HFFc6 (cell line): ENCODE data around the gene RBCK1. TPM values are rescaled to one million over a fixed set of nuclear protein-coding genes. Genes with fewer than 3 reads are reported as not detected.

Experiments
- DNase-seq: peaks from one replicate; pipeline ENCODE4 v3.0.0-alpha.2; 2018
- H3K27ac Mint-ChIP-seq: 2 replicates; pipeline ENCODE4 v1.8.0; 2020; ENCODE audit warnings: mild to moderate bottlenecking, mixed read lengths
- H3K27me3 Mint-ChIP-seq: 2 replicates; pipeline ENCODE4 v1.8.0; 2021; ENCODE audit warnings: mild to moderate bottlenecking, moderate library complexity, mixed read lengths; ENCODE audit not compliant: insufficient read depth
- H3K36me3 Mint-ChIP-seq: 2 replicates; pipeline ENCODE4 v1.8.0; 2021; ENCODE audit warnings: low read depth, mixed read lengths
- H3K4me1 Mint-ChIP-seq: 2 replicates; pipeline ENCODE4 v1.8.0; 2020; ENCODE audit warnings: low read depth, mixed read lengths
- H3K4me3 Mint-ChIP-seq: 2 replicates; pipeline ENCODE4 v1.8.0; 2020; ENCODE audit warnings: mild to moderate bottlenecking, moderate library complexity, mixed read lengths
- H3K9me3 Mint-ChIP-seq: 2 replicates; pipeline ENCODE4 v1.8.0; 2020; ENCODE audit warnings: mild to moderate bottlenecking, mixed read lengths
- CTCF ChIP-seq: fragments of 200-600 bp; sonication (generic); IDR thresholded peaks from 2 replicates; pipeline ENCODE4 v1.5.0; 2021; ENCODE audit warnings: antibody characterized with exemption, mild to moderate bottlenecking
- total RNA-seq, 6 experiments: library from RNA; stranded (reverse); fragmentation: NEBNext Ultra II Directional; extraction: Animal tissue kit (Norgen Biotek cat#: 25700); gene quantifications; 2 replicates in 1 of 6; 3 replicates in 5 of 6; pipeline ENCODE4 v1.2.3, GENCODE V29; 2021

RBCK1 gene
- total RNA-seq, 6 experiments from 2014 or later, result 76.4 to 84.1 (median 77.2) TPM

DNA sequence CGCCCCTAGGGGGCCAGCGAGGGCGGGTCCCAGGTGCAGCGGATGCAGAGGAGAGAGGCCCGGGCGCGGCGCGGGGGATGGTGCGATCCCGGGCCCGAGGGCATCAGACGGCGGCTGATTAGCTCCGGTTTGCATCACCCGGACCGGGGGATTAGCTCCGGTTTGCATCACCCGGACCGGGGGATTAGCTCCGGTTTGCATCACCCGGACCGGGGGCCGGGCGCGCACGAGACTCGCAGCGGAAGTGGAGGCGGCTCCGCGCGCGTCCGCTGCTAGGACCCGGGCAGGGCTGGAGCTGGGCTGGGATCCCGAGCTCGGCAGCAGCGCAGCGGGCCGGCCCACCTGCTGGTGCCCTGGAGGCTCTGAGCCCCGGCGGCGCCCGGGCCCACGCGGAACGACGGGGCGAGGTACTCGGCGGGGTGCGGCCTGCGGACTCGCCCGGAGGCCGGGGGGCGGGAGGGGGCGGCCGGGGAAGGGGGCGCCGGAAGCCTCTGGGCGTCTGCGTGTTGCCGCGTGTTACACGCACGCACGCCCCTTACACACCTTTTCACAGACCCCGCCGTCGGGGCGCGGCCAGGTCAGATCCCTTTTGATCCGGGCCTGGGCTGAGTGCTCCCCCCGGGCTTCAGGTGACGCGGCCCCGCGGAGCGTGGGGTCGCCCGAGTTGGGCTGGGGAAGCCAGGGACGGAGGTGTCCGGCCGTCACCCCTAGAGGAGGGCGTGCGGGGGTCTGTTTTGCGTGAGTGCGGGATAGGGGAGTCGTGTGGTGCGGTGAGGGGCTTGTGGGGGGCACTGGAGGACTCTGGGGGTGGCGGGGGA is 27.1 kb upstream of the RBCK1 start:
- DNase-seq, result peak; percentile 21
- H3K27ac Mint-ChIP-seq, result peak overlapping the region; percentile 70
- H3K36me3 Mint-ChIP-seq, result peaks cover 2% of the 10 kb centered on the region; the same call in 1 of the 2 replicates
- peaks cover 2% of the 10 kb centered on the region; the same call in 1 of the 2 replicates for H3K27me3 Mint-ChIP-seq
- peaks cover 13% of the 10 kb centered on the region for H3K4me1 Mint-ChIP-seq
- TF ChIP-seq CTCF, result peak; percentile 37; the same call in 1 of the 2 replicates
- peak overlapping the region; percentile 86 for H3K4me3 Mint-ChIP-seq
- no peaks in the 10 kb centered on the region for H3K9me3 Mint-ChIP-seq

DNA sequence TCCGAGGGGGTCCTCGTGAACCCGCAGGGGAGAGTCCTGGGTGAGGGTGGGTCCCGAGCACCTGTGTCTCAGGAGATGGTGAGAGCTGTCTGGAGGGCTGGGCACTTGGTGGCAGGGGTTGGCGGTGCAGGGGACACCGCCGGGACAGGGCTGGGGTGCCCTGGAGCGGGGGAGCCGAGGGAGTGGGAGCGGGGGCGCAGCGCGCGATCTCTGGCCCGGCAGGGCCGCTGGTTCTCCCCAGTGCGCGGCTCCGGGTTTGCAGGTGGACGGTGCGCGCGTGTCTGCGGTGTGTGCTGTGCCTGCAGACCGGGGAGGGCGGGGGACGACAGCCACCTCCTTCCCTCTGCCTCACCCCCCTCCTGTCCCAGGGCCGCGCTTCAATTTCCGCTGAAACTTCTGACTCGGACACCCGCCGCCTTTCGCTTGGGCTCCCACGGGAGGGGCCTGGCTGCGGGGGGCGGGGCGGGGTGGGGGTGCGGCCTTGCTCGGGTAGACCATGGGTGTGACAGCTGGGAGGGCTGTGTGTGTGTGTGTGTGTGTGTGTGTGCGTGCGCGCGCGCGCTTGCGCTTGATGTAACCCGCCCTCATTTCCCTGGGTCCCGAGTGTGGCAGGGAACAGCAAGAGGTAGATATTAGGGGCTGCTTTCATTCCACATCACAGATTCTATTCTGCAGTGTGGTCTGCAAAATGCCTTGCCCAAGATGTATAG is 26.4 kb upstream of the RBCK1 start:
- peak; percentile 43 for DNase-seq
- peaks cover 4% of the 10 kb centered on the region; the same call in 1 of the 2 replicates for H3K36me3 Mint-ChIP-seq
- peaks cover 13% of the 10 kb centered on the region for H3K4me1 Mint-ChIP-seq
- peaks cover 2% of the 10 kb centered on the region; the same call in 1 of the 2 replicates for H3K27me3 Mint-ChIP-seq
- peak overlapping the region; percentile 29; the same call in 1 of the 2 replicates for H3K27ac Mint-ChIP-seq
- TF ChIP-seq CTCF, result no peak
- H3K9me3 Mint-ChIP-seq, result no peaks in the 10 kb centered on the region
- H3K4me3 Mint-ChIP-seq, result peak overlapping the region; percentile 81

GRCh38 chr20:382291-383115 is 25.6 kb upstream of the RBCK1 start:
- Mint-ChIP-seq H3K36me3 (peaks cover 4% of the 10 kb centered on the region; the same call in 1 of the 2 replicates), H3K27ac (no peak overlapping the region), H3K4me3 (peak overlapping the region; percentile 81), H3K4me1 (peaks cover 13% of the 10 kb centered on the region), H3K9me3 (no peaks in the 10 kb centered on the region), H3K27me3 (peaks cover 2% of the 10 kb centered on the region; the same call in 1 of the 2 replicates)
- DNase-seq, result no peak
- no peak for TF ChIP-seq CTCF

- H3K36me3 Mint-ChIP-seq, result peaks cover 12% of the 10 kb centered on the region
- no peak for TF ChIP-seq CTCF
- H3K27me3 Mint-ChIP-seq, result no peaks in the 10 kb centered on the region
- DNase-seq, result no peak
- H3K4me3 Mint-ChIP-seq, result no peak overlapping the region
- H3K27ac Mint-ChIP-seq, result no peak overlapping the region
- no peaks in the 10 kb centered on the region for H3K9me3 Mint-ChIP-seq
- H3K4me1 Mint-ChIP-seq, result peaks cover 13% of the 10 kb centered on the region
These were observed 24.2 kb upstream of the RBCK1 start for GRCh38 chr20:383889-384288.

GRCh38 chr20:384723-385122 is 23.4 kb upstream of the RBCK1 start:
- no peaks in the 10 kb centered on the region for H3K9me3 Mint-ChIP-seq
- H3K4me1 Mint-ChIP-seq, result peaks cover 13% of the 10 kb centered on the region
- no peak overlapping the region for H3K27ac Mint-ChIP-seq
- no peaks in the 10 kb centered on the region for H3K27me3 Mint-ChIP-seq
- TF ChIP-seq CTCF, result no peak
- H3K4me3 Mint-ChIP-seq, result no peak overlapping the region
- DNase-seq, result no peak
- peaks cover 12% of the 10 kb centered on the region for H3K36me3 Mint-ChIP-seq
